ENCODE results near the gene VWF. TPM values are rescaled to one million over a fixed set of nuclear protein-coding genes. Genes with fewer than 3 reads are reported as not detected.

Gene VWF
- total RNA-seq, 6 donors from 2014 or later: 292 to 543 (median 360) TPM

GRCh38 chr12:6053541-6053940 lies 70.9 kb downstream of the VWF start:
- H3K4me3 ChIP-seq: no peak overlapping the region
- DNase-seq (no peak), ATAC-seq (ENCODE audit: low FRiP score in 2 of 2) (peak; percentile 15 to 58)
- H3K27me3 ChIP-seq: no peaks in the 10 kb centered on the region
- H3K27ac ChIP-seq: peak overlapping the region in 1 of 4 donors; percentile 23
- peaks cover 0 to 71% (median 4%) of the 10 kb centered on the region in 4 donors for H3K36me3 ChIP-seq
- 42 to 49% methylated on average over 4 of the region's 4 CpGs for WGBS, 2 donors
- peaks cover 4 to 18% (median 7%) of the 10 kb centered on the region in 4 donors for H3K4me1 ChIP-seq
- TF ChIP-seq CTCF (IDR thresholded peaks at IDR 0.05) (no peak), EP300 (IDR thresholded peaks at IDR 0.05) (no peak), POLR2AphosphoS5 (IDR thresholded peaks at IDR 0.05) (no peak), POLR2A (IDR thresholded peaks at IDR 0.05) (no peak)
- H3K9me3 ChIP-seq: no peaks in the 10 kb centered on the region

GRCh38 chr12:6052940-6053329 lies 71.5 kb downstream of the VWF start:
- TF ChIP-seq CTCF (IDR thresholded peaks at IDR 0.05) (no peak), POLR2AphosphoS5 (IDR thresholded peaks at IDR 0.05) (no peak), POLR2A (IDR thresholded peaks at IDR 0.05) (no peak), EP300 (IDR thresholded peaks at IDR 0.05) (no peak)
- no peak overlapping the region for H3K4me3 ChIP-seq
- WGBS, 2 donors: 92 to 98% methylated on average over 4 of the region's 4 CpGs

GRCh38 chr12:6052206-6052939 lies 72.1 kb downstream of the VWF start:
- peaks cover 0 to 72% (median 4%) of the 10 kb centered on the region in 4 donors for H3K36me3 ChIP-seq
- no peaks in the 10 kb centered on the region for H3K27me3 ChIP-seq
- no peak for TF ChIP-seq EP300 (IDR thresholded peaks at IDR 0.05)
- no peak for TF ChIP-seq POLR2A (IDR thresholded peaks at IDR 0.05)
- no peak for TF ChIP-seq POLR2AphosphoS5 (IDR thresholded peaks at IDR 0.05)
- TF ChIP-seq CTCF (IDR thresholded peaks at IDR 0.05): no peak
- peak overlapping the region in 2 of 4 donors; percentile 27 to 30 for H3K27ac ChIP-seq
- no peak overlapping the region for H3K4me3 ChIP-seq
- H3K4me1 ChIP-seq: peaks cover 4 to 18% (median 7%) of the 10 kb centered on the region in 4 donors
- DNase-seq (no peak), ATAC-seq (ENCODE audit: low FRiP score in 2 of 2) (peak in 1 of 2 donors; percentile 7)
- WGBS, 2 donors: 86 to 90% methylated on average over 9 of the region's 9 CpGs
- no peaks in the 10 kb centered on the region for H3K9me3 ChIP-seq

More at GRCh38 chr12:6052940-6053329, 71.5 kb downstream of the VWF start:
- Histone ChIP-seq H3K27ac (peak overlapping the region in 1 of 4 donors; percentile 23), H3K4me1 (peaks cover 4 to 18% (median 7%) of the 10 kb centered on the region in 4 donors), H3K36me3 (peaks cover 0 to 66% (median 4%) of the 10 kb centered on the region in 4 donors), H3K9me3 (no peaks in the 10 kb centered on the region), H3K27me3 (no peaks in the 10 kb centered on the region)
- DNase-seq (no peak), ATAC-seq (ENCODE audit: low FRiP score in 2 of 2) (no peak)

- Histone ChIP-seq H3K4me3 (no peak overlapping the region), H3K27me3 (no peaks in the 10 kb centered on the region), H3K27ac (no peak overlapping the region), H3K9me3 (no peaks in the 10 kb centered on the region), H3K4me1 (peaks cover 0 to 8% (median 0%) of the 10 kb centered on the region in 4 donors), H3K36me3 (peaks cover 0 to 81% (median 4%) of the 10 kb centered on the region in 4 donors)
- WGBS, 2 donors: 96 to 97% methylated on average over 8 of the region's 8 CpGs
- TF ChIP-seq POLR2AphosphoS5 (IDR thresholded peaks at IDR 0.05): no peak
- no peak for TF ChIP-seq CTCF (IDR thresholded peaks at IDR 0.05)
- TF ChIP-seq EP300 (IDR thresholded peaks at IDR 0.05): no peak
- TF ChIP-seq POLR2A (IDR thresholded peaks at IDR 0.05): no peak
- ATAC-seq (ENCODE audit: low FRiP score in 2 of 2) (no peak), DNase-seq (no peak)
These were observed 74.5 kb downstream of the VWF start for GRCh38 chr12:6049992-6050391.

Measured in upper lobe of left lung (tissue), 6 donors.